Umbilical cord (tissue), 2 donors: ENCODE data around the gene PTPRS. TPM values are rescaled to one million over a fixed set of nuclear protein-coding genes. Genes with fewer than 3 reads are reported as not detected.
"Not testable (repeated sequence)": the region's sequence is repeated elsewhere in the genome, so short reads cannot be mapped to it uniquely, and the experiment has no call there.

Experiments used
- DNase-seq: peaks from one replicate; pipeline ENCODE4 v3.0.0-alpha.2; 2015; ENCODE audit warnings: low spot score
- total RNA-seq: library from RNA; depleted of rRNA; stranded (reverse); fragments of >200 nt; gene quantifications from one replicate; pipeline ENCODE4 v1.2.3, GENCODE V29; 2014; ENCODE audit warnings: low replicate concordance; ENCODE audit not compliant: insufficient read depth

Gene PTPRS
- total RNA-seq, 1 donor from 2014 or later, result 76.8 TPM

DNA sequence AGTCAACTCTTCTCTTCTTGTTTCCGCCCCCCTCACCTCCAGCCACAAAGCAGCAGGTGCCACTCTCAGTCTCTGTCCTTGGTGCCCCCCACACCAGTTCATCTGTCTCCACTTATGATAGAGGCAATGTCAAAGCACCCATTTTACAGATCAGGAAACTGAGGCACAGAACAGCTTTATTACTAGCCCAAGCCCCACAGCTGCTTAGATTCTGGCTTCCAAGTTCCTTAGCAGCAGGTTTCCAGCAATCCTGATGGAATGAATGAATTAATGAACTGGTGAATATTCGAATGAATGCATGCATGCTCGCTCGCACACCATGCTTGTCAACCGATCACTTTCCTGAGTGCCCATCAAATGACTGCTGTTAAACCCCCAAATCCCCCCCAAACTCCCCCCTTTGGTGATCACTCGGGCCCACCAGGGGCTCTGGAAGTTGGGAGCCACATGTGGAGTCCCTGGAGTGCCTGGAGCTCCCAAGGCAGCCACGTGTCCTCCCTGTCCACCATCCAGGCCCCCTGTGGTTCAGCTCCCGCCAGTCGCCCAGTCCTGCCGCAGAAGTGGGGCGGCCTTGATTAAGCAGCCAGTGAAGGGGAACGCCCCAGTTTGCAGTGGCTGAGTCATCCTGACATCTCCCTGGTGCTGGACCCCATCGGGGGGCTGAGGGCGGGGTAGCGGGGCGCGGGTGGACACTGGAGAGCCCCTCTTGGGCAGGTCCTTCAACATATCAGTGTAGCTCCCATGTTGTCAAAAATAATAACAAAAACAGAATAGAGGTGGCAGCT is 6.8 kb downstream of the PTPRS start:
- no peak for DNase-seq

DNA sequence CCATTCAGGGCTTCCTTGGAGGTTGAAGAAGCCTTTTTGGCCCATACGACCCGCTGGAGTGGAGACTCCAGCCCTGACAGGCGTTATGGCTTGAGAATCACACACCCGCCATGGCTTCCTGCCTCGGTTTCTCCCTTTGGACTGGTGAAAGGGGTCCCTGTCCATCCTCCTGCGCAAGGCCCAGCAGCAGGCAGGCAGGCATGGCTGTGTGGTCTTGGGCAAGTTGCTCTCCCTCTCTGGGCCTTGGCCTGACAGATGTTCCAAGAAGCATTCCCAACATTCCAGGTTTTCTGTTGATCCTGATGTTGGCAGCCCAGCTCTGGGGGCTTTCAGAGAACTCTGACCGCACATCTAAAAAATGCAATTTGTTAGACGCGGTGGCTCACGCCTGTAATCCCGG is 8.1 kb downstream of the PTPRS start:
- no peak for DNase-seq

DNA sequence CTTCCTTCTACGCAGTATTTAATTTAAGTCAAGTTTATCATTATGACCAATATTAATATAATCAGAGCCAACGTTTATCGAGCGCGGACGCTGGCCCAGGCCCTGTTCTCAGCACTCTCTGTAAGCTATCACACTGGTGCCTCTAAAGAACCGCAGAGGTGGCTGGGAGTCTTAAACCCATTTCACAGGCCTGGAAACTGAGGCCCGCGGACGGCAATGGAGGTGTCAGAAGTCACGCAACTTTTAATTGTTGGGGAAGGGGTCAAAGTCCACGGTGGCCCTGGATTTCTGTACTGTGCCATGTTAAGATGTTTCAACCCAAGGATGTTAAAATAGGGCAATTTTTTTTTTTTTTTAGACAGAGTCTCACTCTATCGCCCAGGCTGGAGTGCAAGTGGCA is 8.8 kb downstream of the PTPRS start:
- DNase-seq, result no peak

DNA sequence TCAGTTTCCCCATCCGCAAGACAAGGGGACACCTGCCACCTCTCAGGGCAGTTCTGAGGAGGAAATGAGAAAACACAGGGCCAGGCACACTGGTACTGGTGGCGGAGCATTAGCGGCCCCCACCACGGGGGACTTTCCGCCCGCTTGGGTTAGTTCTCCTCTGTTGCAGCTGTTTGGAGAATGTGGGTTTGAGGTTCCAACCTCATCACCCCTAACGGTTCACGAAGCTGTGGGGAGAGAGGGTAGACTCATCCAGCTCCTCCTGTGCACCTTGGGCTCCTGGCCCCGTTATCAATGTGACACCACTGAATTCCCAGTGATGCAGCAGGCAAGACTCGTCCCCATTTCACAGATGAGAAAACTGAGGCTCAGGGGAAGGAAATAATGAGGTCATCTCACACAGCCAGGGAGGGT is 10.3 kb downstream of the PTPRS start:
- no peak for DNase-seq

DNA sequence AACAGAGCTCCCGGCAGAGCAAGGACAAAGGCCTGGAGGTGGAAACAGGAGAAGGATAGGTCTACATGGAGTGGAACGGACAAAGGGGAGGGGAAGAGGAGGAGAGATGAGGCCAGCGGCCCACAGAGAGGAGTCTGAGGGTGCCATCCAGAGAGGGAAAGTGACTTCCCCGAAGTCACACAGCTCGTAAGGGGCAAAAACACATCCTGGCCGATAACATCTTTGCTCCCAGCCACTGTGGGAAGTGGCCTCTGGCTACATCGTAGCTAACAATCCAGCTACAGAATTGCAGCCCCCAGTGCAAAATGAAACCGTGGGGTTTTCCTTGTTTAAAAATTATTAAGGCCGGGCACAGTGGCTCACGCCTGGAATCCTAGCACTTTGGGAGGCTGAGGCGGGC is 11.5 kb downstream of the PTPRS start:
- DNase-seq, result no peak

DNA sequence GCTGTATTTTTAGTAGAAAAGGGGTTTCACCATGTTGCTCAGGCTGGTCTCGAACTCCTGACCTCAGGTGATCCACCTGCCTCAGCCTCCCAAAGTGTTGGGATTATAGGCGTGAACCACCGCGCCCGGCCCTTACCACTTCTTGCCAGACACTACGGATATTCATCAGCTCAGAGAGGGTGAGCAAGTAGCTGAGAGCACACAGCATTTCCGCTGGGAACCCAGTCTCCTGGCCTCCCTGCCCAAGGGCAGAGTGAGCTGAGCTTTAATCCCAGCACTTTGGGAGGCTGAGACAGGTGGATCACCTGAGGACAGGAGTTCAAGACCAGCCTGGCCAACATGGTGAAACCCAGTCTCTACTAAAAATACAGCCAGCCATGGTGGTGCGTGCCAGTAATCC is 12.2 kb downstream of the PTPRS start:
- not testable (repeated sequence) for DNase-seq

DNA sequence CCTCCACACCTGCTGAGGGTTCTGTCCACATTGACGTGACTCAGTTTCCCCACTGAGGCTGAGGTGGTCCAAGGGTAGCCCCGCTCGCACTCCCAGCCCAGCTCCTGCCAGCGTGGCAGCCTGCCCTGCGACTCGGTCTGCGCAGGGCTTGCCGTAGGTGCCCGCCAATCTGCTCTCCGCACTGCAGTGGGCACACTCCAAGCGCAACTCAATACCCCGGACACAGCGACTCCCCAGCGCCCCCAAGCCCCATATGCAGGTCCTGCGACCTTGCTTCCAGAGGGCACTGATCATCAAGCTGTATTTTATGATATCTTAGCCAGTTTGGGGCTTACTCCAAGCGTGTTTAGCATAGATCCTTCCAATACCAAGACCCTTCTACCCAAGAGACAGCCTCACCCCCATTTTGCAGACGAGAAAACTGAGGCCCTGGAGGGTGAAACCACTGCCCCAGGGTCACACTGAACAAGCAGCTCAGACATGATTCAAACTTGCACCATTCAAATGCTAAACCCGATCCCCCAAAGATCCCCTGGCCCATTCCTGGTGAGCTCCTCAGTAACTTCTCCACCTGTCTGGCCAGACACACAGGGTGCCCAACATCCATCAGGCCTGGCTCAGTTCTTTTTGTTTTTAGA is 13.5 kb downstream of the PTPRS start:
- no peak for DNase-seq

DNA sequence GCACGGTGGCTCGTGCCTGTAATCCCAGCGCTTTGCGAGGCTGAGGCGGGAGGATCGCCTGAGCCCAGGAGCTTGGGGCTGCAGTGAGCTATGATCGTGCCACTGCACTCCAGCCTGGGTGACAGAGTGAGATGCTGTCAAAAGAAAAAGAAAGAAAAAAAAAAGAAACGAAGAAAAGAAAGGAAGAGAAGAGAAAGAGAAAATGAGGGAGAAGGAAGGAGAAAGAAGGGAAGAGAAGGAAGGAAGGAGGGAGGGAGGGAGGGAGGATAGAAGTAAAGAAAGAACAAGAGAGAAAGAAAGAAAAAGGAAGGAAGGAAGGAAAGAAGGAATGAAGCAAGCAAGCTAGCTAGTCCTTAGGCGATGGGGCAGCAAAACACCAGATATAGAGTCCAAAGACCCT is 14.1 kb downstream of the PTPRS start:
- no peak for DNase-seq

DNA sequence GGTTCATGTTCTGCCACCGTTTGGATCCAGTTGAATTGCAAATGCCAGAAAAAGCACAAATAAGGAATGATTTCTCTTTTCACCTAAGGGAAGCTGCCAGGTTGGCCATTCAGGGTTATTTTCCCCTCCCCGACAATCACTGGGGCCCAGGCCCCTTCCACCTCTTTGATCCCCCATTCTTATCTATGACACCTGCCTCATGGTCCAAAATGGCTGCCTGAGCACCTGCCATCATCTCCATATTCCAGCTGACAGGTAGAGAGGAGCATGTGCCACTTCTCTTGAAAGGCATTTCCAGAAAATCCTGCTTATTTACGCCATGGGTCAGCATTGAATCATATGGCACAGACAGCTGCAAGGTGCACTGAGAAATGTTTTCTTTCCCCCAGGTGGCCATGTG is 15.7 kb downstream of the PTPRS start:
- DNase-seq, result no peak

DNA sequence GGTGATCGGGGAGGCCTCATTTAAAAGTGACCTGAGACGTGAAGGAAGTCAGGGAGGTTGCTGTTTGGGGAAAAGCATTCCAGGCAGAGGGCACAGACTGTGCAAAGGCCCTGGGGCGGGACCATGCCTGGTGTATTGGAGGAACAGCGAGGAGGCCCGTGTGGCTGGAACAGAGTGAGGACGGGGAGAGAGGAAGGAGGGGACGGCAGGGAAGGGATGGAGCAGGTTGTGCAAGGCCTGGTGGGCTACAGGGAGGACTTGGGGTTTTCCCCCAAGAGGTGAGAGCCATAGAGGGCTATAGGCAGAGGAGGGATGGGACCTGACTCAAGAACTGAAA is 17.2 kb downstream of the PTPRS start:
- DNase-seq, result no peak

DNA sequence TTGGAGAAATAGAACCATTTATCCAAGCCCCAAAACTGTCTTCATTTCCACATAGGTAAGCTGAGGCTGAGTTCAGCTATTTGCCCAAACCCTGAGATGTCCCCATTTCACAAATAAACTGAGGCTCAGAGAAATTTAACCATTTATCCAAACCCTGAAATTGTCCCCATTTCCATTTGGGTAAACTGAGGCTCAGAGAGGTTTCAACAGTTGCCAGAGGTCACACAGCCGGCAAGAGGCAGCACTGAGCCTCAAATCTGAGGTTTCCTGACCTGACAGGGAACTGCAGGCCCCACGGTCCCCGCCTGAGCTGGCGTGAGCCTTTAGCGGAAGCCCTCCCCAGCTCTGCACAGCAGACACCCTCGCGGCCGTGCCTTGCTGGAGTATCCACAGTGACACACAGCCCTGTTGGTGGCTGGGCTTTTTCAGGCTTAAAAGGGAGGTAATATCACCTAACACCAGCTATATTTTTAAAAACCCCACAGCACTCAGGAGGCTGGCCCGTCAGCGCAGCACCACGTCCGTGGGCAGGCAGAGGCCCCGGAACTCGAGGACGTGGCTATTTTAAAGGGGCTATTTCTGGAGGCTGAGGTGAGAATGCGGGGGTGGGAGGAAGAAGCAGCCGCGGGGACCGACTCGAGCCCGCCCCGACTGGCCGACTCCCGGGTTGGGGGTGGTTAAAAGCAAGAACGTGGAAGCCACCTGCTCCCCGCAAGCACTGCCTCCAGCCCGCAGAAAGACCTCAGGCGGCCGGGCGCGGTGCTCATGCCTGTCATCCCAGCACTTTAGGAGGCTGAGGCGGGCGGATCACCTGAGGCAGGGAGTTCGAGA is 18.5 kb downstream of the PTPRS start:
- no peak for DNase-seq

DNA sequence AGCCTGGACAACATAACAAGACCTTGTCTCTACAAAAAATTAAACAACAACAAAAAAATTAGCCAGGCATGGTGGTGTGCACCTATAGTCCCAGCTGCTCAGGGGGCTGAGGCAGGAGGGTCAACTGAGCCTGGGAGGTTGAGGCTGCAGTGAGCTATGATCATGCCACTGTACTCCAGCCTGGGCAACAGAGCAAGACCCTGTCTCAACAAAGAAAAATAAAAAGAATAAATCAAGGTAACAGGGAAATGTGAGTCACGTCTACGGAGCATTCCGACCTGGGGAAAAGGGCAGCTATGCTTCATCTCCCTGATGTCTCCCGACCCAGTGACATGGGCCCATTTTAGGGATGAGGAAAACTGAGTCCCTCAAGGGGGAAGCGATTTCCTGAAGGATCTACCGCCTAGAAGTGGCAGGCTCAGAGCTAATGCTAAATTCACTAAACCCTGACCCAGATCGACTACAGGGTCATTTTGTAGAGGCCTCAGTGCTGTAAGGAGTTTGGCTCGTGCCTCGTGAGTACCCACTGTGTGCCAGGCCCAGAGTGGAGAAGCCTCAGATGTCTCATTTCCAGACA is 19.5 kb downstream of the PTPRS start:
- DNase-seq, result no peak

DNA sequence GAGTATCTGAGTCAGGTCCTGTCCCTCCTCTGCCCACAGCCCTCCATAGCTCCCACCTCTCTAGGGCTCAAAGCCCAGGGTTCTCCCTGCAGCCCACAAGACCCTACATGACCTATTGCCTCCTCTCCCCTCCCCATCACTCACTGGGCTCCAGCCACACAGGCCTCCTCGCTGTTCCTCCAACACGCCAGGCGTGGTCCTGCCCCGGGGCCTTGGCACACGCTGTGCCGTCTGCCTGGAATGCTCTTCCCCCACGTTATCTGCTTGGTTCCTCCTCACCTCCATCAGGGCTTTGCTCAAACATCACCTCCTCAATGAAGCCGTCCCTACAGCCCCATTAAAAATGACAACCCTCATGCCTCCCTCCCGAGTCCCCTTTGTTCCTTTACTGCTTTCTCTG is 21.1 kb downstream of the PTPRS start:
- DNase-seq, result no peak

DNA sequence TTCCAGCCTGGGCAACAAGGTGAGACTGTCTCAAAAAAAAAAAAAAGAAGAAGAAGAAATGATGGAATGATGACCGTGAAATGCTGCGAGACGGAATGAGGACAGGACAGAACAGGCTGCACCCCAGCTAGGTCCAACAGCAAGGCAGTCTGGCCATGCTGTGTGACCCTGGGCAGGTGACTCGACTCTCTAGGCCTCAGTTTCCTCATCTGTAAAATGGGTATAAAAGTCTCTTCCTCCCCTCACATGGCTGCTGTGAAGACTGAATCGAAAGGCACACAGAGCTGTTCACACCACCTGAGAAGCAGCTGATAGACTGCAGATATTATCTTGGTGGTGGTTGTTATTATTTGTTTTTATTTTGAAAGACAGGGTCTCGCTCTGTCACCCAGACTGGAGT is 22.3 kb downstream of the PTPRS start:
- no peak for DNase-seq

DNA sequence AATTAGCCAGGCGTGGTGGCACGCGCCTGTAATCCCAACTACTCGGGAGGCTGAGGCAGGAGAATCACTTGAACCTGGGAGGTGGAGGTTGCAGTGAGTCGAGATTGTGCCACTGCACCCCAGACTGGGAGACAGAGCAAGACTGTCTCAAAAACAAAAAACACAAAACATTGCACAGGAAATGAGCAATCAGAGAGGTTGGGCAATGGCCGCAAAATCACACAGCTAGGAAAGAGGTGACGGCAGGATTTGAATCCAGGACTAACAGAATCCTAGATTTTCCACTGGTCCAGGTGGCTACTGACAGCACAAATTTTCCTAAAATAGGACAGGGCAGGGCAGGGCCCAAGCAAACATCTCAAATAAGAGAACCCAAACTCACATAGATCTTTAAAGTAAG is 23.3 kb downstream of the PTPRS start:
- no peak for DNase-seq

DNA sequence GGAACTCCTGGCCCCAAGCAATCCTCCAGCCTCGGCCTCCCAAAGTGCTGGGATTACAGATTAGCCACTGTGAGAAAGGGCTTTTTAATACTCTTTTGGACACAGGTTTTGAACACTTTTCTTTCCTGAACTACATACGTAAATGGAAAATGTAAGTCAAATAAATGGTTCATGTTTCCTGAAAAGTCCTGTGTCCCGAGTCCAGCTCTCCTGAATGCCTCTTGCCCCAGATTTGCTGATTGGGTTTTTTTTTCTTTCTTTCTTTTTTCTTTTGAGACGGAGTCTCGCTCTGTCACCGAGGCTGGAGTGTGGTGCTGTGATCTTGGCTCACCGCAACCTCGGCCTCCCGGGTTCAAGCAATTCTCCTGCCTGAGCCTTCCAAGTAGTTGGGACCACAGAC is 24.5 kb downstream of the PTPRS start:
- no peak for DNase-seq

DNA sequence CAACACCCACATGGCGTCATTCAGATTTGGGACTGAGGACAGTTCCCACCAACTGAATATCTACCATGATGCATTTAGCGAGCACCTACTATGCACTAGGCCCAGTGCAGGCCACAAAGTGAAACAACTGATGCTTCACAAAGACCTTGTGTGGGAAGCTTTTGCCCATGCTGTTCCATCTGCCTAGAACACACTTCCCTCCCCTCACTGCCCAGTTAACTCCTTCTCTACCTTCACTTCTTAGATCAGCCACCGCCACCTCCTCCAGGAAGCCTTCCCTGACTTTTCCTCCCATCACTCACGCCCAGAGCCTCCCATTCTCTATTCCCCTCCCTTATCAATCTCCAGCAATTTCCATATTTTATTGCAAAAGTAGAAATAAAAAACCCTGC is 25.7 kb downstream of the PTPRS start:
- no peak for DNase-seq

DNA sequence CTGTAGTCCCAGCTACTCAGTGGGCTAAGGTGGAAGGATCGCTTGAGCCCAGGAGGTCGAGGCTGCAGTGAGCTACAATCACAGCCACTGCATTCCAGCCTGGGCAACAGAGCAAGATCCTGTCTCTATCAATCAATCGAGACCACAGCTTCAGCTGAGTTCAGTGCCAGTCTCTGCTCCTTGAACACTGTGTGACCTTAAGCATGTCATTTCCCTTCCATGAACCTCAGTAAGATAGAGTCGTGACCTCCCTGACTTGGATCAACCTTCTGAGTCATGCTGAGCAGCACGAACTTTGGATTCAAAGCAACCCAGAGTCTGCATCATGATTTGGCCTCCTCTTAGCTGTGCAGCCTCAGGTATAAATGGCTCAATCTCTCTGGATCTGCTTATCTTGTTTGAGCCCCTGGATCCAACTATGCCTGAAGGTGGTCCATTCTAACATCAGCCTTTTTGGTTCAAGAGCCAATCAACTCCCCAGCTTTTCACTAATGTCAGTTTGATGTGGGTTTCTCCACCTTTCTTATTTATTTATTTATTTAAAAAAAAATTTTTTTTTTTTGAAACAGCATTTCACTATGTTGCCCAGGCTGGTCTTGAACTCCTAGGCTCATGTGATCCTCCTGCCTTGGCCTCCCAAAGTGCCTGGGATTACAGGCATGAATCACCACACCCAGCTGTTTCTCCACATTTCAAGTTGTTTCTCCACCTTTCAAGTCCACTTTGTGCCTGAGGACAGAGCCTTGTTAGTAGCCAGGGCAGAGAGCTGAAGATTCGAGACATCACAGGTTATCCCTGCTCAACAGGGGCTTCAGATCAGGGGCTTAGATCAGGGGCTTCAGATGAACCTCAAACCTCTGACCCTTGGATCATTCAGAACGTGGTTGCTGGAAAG is 26.4 kb downstream of the PTPRS start:
- DNase-seq, result no peak

DNA sequence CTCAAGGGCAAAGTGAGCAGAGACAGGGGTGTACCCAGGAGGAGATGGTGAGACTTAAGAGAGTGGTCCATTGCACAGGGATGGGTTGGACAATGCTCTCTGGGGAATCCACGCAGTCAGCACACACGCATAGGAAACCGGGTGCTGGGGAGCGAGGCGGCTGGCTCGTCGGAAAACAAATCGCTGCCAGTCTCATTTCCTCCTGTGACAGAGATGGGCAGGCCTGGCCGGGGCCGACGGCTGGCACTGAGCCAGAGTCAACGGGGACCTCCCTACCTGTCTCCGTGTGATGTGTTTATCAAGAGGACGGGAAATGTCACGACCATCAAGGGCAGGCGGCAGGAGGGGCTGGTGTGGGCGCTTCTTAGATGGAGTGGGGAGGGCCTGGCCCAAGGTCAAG is 27.3 kb downstream of the PTPRS start:
- DNase-seq, result no peak

DNA sequence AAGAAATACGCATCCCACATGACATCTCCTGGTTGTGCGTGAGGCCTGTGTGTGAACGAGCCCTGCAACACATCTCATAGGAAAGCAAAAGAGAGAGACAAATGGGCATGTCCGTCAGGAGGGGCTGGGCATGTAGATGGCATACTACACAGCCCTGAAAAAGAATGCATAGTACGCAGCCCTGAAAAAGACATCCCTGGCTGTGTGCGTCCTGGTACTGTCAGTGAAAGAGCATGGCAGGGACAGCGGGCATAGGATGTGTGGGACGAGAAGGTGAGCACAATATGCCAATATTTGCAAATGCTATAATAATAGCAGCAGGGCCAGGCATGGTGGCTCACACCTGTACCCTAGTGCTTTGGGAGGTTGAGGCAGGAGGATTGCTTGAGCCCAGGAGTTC is 28.6 kb downstream of the PTPRS start:
- DNase-seq, result no peak

DNA sequence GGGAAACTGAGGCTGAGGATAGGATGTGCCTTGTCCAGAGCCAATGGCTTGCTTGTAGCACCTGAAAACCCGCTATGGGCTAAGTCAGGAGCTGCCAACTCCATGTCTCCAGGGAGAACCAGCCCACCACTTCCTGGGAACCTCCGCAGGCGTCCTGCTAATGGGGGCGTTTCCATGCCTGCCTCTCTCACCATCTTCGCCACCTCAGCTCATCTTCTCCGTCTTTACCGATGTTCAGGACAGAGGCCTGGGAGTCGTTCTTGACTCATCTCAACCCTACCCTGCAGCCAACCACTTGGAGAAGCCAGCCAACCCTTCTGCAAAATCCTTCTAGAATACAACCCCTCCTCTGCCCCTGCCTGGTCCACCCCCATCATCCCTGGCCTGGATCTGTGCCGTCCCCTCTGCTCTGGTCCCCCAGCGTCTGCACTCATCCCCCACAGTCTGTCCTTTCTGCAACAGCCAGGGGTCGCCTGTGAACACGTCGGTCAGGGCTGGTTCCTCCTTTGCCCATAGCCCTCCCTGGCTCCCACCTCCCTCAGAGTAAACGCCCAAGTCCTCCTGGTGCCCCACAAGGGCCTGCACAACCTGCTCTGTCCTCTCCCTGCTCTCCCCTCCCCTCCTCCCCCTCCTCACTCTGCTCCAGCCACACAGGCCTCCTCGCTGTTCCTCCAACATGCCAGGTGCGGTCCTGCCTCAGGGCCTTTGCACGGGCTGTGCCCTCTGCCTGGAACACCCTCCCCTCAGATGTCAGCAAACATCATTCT is 31.0 kb downstream of the PTPRS start:
- no peak for DNase-seq
